NCI-H2171 treated with DMSO at 0.1 percent for 48 hours (cell line): ENCODE results near the gene TMEM201.

ENCODE experiments used
- DNase-seq: peaks from one replicate; lab custom pipeline; 2025; lab: John Stamatoyannopoulos, UW

The TMEM201 gene

DNA sequence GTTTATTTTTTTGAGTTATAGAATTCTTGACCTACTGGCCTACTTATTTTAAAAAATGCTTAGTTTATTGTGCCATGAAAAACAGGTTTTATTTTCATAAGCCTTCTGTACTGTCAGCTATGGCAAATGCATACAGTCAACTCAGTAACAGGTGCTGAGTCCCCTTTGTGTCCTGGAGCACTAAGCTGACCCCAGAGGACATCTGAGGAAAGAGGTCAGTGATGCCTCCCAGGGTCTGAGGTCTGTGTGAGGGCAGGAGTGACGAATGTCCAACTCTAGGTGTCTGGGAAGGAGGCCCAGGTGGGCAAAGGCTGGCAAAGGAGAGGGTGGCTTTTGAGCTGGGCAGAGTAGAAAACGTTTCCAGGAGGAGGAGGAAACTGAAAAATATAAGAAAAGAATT is 7.8 kb upstream of the TMEM201 start:
- DNase-seq = no peak

- no peak for DNase-seq
Observed at GRCh38 chr1:9586147-9586766, 2.5 kb upstream of the TMEM201 start.

GRCh38 chr1:9589144-9589718 is 520 bp downstream of the TMEM201 start:
- DNase-seq = peak; percentile 12

- DNase-seq = peak; percentile 9
Observed at GRCh38 chr1:9589719-9590157, 1.0 kb downstream of the TMEM201 start.

DNA sequence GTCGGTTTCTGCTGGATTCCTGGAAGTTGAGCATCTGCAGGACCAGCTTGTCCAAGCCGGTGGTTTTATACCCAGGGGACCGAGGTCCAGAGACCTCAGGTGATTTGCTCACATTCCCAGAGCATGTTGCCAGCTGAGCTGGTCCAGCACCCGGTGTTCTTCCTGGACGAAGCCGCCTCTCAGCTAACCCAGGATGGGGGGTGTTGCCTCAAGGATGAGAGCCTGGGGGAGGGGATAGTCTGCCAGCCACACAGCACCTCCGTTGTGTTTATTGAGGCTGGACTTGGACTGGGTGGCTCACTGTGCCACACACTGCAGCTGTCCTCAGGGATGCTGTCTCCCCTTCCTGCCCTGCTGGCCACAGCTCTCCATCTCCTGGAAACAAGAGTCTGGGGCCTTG is 1.5 kb downstream of the TMEM201 start:
- no peak for DNase-seq

- DNase-seq = no peak
Observed at GRCh38 chr1:9590945-9591668, 2.4 kb downstream of the TMEM201 start.

- peak; percentile 77 for DNase-seq
Observed at GRCh38 chr1:9591669-9592509, 3.2 kb downstream of the TMEM201 start.

DNA sequence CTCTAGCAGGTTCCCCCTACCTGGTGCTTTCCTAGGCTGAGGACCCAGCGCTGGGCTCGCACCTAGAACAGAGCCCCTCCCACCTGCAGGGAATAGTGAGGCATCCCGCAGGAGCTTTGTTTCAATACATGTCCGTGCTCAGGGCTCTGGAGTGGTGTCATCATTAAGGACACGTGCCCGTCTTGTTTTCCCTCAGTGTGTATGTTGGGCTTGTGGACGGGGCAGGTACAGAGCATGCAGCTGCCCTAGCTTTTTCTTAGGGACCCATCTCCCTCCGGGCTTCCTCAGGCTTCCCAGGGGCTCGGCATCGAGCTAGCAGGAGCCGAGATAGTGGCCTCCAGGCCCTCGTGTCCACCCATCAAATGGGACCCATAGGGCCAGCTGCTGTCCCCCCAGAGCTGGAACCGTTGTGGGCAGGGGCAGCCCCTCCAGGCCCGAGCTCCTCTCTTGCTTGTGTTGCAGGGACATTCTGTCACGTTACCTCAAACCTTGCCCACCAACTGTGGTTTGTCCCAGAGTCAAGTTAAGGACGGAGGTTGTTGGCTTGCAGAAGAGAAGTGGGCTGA is 3.9 kb downstream of the TMEM201 start:
- DNase-seq = no peak

GRCh38 chr1:9593147-9593491 is 4.4 kb downstream of the TMEM201 start:
- DNase-seq = no peak

- peak; percentile 57 for DNase-seq
Observed at GRCh38 chr1:9593492-9594465, 5.1 kb downstream of the TMEM201 start.

DNA sequence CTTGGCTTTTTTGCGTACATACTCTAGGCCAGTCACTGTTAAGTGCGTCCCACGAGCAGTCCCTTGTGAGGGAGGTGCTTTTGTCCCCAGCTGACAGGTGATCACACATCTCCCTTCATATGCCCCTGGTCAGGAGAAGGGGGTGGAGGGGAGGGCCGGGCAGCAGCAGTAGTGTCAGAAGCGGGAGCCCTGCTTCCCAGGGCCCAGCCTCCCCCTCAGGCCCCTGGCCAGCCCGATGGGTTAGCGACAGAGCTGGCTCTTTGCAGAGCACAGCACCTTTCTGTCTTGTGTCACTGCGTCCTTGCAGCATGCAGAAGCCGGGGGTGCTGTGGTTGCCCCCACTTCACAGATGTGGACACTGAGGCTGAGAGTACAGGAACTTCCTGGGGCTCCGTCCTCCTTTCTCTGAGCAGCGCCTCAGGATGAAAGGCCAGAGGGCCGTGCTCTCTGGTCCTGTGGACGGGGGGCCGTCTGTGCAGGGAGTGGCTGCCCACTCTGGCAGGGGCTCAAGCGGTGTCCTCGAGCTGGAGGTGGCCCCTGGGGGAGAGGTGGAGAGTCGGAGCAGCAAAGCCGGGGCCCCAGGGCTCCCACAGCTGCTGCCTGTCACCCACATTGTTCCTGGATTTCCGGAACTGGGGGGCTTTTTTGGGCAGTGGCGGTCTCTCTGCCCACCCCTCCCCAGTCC is 5.9 kb downstream of the TMEM201 start:
- DNase-seq = no peak

DNA sequence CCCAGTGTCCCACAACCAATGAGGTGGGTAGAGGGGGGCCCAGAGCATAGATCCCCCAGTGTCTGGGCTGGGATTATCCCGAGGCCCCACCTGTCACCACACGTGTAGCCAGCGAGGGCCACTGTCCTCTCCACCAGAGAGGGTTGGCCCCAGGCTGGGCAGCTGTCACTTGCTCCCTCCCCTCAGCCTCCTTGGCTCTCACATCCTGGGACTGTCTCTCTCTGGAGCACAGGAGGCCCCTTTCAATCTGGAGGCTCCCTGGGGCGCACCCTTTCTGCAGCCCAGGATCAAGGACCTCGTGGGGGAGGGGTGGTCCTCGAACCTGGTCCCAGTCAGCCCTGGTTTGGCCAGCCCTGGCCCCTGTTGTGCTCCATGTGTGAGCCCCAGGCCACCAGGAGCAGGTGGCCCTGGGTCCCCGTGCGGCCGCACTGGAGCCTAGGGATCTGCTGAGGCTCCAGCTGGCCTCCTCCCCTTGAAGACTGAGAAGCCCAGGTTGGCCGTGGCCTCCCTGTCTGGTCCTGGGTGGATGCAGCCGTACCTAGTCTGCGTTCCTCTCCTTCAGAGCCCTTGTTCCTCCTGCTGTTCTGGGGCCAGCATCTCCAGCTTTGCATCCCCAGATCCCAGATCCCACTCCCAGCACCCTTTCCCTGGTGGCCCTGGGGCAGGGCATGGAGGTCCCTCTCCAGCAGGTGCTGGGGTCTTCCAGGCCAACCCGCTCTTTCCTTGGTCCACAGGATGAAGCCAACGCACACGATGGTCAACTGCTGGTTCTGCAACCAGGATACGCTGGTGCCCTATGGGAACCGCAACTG is 6.7 kb downstream of the TMEM201 start:
- DNase-seq = no peak

DNA sequence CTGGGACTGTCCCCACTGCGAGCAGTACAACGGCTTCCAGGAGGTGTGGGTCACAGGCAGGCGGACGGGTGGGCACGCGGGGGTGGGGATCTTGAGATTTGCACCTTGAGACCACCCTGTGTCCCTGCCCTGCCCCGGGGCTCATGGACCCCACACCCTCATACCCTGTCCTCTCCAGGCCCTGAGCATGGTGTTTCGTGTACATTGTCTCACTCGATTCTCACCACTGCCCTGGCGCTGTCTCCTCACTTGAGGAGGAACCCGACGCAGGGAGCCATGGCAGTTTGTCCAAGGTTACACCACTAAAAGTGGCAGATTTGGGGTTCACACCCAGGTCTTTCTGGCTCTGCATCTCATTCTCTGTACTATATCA is 7.2 kb downstream of the TMEM201 start:
- no peak for DNase-seq

GRCh38 chr1:9596415-9597123 is 7.9 kb downstream of the TMEM201 start:
- DNase-seq = peak; percentile 53

GRCh38 chr1:9597361-9598315 is 8.9 kb downstream of the TMEM201 start:
- no peak for DNase-seq

GRCh38 chr1:9598316-9598700 is 9.6 kb downstream of the TMEM201 start:
- no peak for DNase-seq

GRCh38 chr1:9599741-9600140 is 11.0 kb downstream of the TMEM201 start:
- DNase-seq = no peak
